GM10266 (cell line): ENCODE measurements around the gene MYO7B.

Experiments used
- DNase-seq: peaks from one replicate; pipeline ENCODE4 v3.0.0; 2012; ENCODE audit errors: extremely low spot score
- TF ChIP-seq, protein P1 (sequence below): IDR thresholded peaks from 2 replicates; pipeline ENCODE4 v1.5.1; 2012; ENCODE audit warnings: mild to moderate bottlenecking, low read depth; ENCODE audit not compliant: control insufficient read depth, insufficient read depth; ENCODE audit errors: missing control alignments

The MYO7B gene

DNA sequence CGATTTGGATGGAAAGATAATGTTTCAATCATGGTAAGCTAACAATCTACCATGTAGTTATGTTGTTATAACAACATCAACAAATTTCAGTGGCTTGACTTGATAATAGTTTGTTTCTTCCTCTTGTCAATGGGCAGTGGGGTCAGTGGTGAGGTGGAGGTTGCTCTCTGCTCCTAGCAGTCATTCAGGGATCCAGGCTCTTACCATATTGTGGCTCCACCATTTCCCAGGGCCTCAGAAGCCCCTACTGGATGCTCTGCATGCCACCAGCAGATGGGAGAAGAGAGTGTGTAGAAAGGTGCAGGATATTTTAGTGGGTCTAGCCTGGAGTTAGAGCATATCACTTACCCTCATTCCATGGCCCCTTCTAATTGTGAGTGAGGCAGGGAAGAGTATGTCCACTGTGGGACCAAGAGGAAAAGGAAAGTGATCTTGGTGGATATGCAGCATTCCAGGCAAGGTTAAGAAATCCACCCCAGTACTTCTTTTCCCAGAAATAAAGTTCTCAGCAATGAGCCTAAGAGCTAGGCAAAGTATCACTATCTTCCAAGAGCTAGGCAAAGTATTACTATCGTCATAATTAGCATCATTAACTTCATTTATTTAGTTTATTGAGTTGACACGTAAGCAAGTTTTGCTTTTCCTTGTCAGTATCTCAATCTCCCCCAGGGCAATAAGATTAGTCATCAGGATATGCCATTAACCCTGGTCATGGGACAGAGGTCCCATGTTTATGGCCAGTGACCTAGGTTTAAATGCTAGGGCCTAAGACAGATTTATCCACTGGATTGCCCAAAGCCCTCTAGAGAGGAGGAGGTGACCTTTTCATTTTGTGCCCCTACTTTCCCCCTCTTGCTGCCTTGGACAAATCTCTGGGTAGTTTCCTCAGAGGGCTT lies 5.0 kb upstream of the MYO7B start:
- no peak for DNase-seq
- TF ChIP-seq, protein P1, sequence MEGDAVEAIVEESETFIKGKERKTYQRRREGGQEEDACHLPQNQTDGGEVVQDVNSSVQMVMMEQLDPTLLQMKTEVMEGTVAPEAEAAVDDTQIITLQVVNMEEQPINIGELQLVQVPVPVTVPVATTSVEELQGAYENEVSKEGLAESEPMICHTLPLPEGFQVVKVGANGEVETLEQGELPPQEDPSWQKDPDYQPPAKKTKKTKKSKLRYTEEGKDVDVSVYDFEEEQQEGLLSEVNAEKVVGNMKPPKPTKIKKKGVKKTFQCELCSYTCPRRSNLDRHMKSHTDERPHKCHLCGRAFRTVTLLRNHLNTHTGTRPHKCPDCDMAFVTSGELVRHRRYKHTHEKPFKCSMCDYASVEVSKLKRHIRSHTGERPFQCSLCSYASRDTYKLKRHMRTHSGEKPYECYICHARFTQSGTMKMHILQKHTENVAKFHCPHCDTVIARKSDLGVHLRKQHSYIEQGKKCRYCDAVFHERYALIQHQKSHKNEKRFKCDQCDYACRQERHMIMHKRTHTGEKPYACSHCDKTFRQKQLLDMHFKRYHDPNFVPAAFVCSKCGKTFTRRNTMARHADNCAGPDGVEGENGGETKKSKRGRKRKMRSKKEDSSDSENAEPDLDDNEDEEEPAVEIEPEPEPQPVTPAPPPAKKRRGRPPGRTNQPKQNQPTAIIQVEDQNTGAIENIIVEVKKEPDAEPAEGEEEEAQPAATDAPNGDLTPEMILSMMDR: no peak

DNA sequence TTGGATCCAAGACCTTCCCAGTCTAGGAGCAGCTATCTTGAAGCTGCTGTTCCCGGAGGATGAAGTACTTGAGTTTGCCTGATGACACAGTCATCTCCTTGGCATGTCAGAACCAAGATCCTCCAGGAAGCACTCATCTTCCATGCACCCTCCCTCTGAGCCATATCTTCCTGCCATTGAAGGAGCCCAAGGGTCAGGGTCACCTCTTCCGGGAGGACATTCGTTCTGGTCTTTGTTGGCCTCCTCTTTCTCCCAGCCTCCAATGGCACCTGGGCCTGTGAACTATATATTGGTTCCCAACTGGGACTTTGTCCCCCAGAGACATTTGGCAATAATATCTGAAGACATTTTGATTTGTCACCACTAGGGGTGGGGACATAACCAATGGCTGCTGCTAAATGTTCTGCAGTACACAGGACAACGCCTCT lies 4.2 kb upstream of the MYO7B start:
- TF ChIP-seq, protein P1: no peak
- DNase-seq: no peak

DNA sequence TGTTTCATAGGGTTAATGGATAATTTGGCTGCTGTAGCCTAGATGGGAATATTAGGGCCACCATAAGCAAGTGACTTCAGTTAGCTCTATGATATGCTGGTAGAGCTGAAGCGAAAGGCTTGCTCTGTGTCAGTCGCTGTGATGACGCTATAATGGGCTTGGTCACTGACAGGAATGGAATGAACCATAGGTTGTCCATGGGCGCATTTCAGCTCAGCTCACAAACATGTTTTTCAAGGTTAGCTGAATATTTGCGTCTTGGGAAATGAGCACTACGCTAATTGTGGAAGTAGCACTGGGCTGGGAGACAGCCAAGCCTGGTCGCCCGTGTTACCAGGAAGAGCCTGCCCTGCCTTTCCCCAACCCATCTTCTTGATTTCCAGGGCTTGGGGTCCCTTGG lies 3.2 kb upstream of the MYO7B start:
- no peak for DNase-seq
- TF ChIP-seq, protein P1: no peak

DNA sequence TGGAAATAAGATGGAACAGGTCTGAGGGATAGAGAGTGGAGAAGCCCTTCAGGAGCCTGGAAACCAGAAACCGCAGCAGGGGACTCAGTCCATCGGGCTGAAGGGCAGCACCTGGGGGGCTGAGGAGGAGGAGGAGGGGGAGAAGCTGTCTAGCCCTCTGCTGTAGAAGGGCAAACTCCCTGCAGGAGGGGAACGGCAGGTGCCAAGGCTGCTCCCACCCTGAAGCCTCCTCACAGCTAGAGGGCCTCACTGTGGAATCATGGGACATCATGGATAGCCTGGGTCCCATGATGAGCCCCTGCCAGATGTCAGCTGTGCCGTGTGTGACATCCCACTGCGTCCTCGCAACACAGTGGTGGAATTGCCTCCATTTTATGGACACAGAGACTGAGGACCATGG lies 435 bp downstream of the MYO7B start:
- no peak for DNase-seq
- TF ChIP-seq, protein P1: no peak

DNA sequence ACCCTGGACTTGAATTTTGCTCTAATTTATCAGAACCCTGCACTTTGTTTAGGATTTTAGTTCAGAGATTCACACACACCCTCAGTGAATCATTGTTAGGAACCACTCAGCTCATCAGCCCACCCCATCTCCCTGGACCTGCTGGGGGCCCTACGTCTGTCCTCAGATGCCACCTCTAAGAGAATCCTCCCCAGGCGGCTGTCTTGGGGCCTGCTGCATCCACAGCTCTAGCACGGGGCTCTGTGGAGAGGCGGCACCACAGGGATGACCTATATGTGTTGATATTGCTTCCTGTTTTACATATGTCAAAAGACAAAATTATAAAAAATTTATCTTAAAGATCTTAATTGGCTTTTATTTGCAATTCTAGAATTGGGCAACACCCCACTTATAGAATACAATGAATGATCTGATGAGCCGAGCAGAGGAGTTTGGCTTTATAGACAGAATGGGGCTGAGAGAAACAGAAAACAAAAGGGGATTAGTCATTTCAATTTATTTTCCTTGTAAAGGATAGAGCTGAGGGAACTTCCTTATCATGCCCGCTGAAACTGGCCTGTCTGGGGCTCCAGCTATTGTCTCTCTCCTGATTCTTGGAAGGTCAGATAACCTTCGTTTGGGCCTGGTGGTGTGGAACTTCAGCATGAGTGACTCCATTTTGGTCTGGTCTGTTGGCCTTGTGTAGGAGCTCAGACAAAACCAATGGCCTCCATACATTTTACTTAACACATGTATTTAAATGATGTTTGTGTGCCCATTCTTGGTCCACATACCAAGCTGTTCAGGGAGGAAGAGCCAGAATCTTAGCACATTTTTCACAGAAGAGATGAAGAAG lies 1.4 kb downstream of the MYO7B start:
- TF ChIP-seq, protein P1: no peak

DNA sequence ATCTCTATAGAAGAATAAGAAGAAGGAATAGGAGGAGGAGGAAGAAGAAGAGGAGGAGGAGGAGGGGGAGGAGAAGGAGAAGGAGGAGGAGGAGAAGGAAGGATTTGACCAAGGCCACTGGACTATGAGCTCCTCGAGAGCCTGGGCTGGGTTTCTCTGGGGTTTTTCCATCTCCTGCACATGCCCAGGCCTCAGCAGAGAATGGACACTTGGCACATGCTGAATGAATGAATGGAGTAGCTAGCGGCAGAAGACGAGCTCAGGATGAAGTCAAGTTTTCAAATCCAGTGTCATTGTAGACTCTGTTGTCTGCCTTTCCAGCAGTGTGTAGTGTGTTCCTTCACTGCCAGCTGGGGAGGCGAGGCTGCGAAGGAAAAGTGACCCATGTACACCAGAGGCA lies 2.2 kb downstream of the MYO7B start:
- TF ChIP-seq, protein P1: no peak
- no peak for DNase-seq

More for the DNA sequence above, 1.4 kb downstream of the MYO7B start:
- no peak for DNase-seq
